ENCODE measurements around the gene DLG2. TPM values are rescaled to one million over a fixed set of nuclear protein-coding genes. Genes with fewer than 3 reads are reported as not detected.

Gene DLG2
- polyA plus RNA-seq, 2 donors, result 2.6 to 6.7 TPM

DNA sequence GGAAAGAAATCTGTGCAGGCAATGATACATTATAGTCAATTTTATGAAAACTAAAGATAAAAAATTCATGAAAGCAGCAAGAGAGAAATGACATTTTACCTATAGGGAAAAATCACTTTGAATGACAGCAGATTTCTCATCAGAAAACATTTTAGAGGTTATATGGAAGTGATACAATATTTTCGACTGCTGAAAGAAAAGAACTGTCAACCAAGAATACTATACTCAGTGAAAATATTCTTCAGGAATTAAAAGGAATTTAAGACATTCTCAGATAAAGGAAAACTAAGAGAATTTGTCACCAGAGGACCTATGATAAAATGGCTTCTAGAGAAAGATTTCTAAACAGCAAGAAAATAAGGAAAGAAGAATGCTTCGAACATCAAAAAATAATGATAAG, 820.8 kb downstream of the DLG2 start:
- Histone ChIP-seq H3K4me1 (ENCODE audit: control insufficient read depth in 2 of 2, insufficient read depth in 2 of 2, low read length in 1 of 2) (no peaks in the 10 kb centered on the region), H3K36me3 (ENCODE audit: control insufficient read depth in 2 of 2, insufficient read depth in 2 of 2, low read length in 1 of 2) (no peaks in the 10 kb centered on the region), H3K9me3 (ENCODE audit: control insufficient read depth in 2 of 2, insufficient read depth in 1 of 2, low read depth in 1 of 2, low read length in 1 of 2) (no peaks in the 10 kb centered on the region), H3K4me3 (ENCODE audit: low read depth in 1 of 2, low read length in 2 of 2) (no peak overlapping the region), H3K27me3 (ENCODE audit: control insufficient read depth in 1 of 2, insufficient read depth in 2 of 2, low read length in 2 of 2) (no peaks in the 10 kb centered on the region), H3K27ac (ENCODE audit: low read depth in 2 of 2, low read length in 1 of 2) (no peak overlapping the region)
- 89 to 94% methylated on average over 2 of the region's 2 CpGs for WGBS, 2 donors

GRCh38 chr11:84804041-84804440, 823.1 kb downstream of the DLG2 start:
- WGBS, 2 donors, result 9 to 15% methylated on average over 1 of the region's 1 CpG
- Histone ChIP-seq H3K27ac (ENCODE audit: low read depth in 2 of 2, low read length in 1 of 2) (no peak overlapping the region), H3K9me3 (ENCODE audit: control insufficient read depth in 2 of 2, insufficient read depth in 1 of 2, low read depth in 1 of 2, low read length in 1 of 2) (no peaks in the 10 kb centered on the region), H3K27me3 (ENCODE audit: control insufficient read depth in 1 of 2, insufficient read depth in 2 of 2, low read length in 2 of 2) (no peaks in the 10 kb centered on the region), H3K36me3 (ENCODE audit: control insufficient read depth in 2 of 2, insufficient read depth in 2 of 2, low read length in 1 of 2) (no peaks in the 10 kb centered on the region), H3K4me1 (ENCODE audit: control insufficient read depth in 2 of 2, insufficient read depth in 2 of 2, low read length in 1 of 2) (no peaks in the 10 kb centered on the region), H3K4me3 (ENCODE audit: low read depth in 1 of 2, low read length in 2 of 2) (no peak overlapping the region)

DNA sequence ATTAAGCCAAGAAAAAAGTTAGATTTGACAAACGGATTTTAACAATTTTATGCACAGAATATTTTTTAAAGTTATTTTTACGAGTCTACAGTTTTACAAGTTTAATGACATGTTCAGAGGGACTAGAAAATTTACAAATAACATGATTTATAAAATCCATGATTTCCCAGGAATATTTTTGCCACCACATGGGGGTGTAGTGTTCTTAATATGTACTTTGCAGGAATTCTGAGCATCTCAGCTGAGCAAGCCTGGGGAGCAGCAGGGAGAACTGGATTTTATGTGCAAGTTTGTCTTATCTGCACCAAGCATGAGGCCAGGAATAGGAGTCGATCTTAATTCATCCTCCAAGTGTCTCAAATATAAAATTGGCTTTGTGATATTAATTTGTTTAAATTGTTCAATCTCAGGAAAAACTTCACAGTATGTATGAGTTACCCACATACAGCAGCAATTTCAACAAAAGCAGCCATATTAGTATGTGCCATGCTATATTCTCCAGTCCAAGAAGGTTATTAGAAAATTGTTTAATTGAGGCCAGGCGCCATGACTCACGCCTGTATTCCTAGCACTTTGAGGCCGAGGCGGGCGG, 826.3 kb downstream of the DLG2 start:
- Histone ChIP-seq H3K27ac (ENCODE audit: low read depth in 2 of 2, low read length in 1 of 2) (no peak overlapping the region), H3K36me3 (ENCODE audit: control insufficient read depth in 2 of 2, insufficient read depth in 2 of 2, low read length in 1 of 2) (no peaks in the 10 kb centered on the region), H3K4me1 (ENCODE audit: control insufficient read depth in 2 of 2, insufficient read depth in 2 of 2, low read length in 1 of 2) (no peaks in the 10 kb centered on the region), H3K9me3 (ENCODE audit: control insufficient read depth in 2 of 2, insufficient read depth in 1 of 2, low read depth in 1 of 2, low read length in 1 of 2) (peaks cover 0 to 6% of the 10 kb centered on the region in 2 donors), H3K4me3 (ENCODE audit: low read depth in 1 of 2, low read length in 2 of 2) (no peak overlapping the region), H3K27me3 (ENCODE audit: control insufficient read depth in 1 of 2, insufficient read depth in 2 of 2, low read length in 2 of 2) (no peaks in the 10 kb centered on the region)
- 81 to 82% methylated on average over 8 of the region's 8 CpGs for WGBS, 2 donors

DNA sequence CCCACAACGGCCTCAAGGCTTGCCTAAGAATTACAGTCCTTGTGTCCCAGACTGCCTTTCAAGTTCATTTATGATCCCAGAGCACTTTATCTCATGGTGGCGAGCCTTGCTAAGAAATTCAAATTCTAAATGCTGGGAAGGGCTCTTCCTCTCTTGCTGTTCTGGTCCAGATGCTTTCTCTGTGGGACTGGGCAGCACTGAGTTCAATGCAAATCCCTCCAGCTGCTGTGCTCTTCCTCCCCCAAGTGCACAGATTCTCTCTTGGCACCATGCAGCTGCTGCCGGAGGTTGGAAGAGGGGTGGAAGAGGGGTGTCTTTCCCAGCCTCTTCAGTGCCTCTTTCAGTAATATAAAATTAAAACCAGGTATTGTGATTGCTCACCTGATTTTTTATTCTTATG, 828.0 kb downstream of the DLG2 start:
- Histone ChIP-seq H3K36me3 (ENCODE audit: control insufficient read depth in 2 of 2, insufficient read depth in 2 of 2, low read length in 1 of 2) (no peaks in the 10 kb centered on the region), H3K4me1 (ENCODE audit: control insufficient read depth in 2 of 2, insufficient read depth in 2 of 2, low read length in 1 of 2) (no peaks in the 10 kb centered on the region), H3K9me3 (ENCODE audit: control insufficient read depth in 2 of 2, insufficient read depth in 1 of 2, low read depth in 1 of 2, low read length in 1 of 2) (peaks cover 2 to 12% of the 10 kb centered on the region in 2 donors), H3K27ac (ENCODE audit: low read depth in 2 of 2, low read length in 1 of 2) (no peak overlapping the region), H3K27me3 (ENCODE audit: control insufficient read depth in 1 of 2, insufficient read depth in 2 of 2, low read length in 2 of 2) (no peaks in the 10 kb centered on the region), H3K4me3 (ENCODE audit: low read depth in 1 of 2, low read length in 2 of 2) (no peak overlapping the region)
- WGBS, 2 donors, result 61 to 74% methylated on average over 3 of the region's 3 CpGs

- Histone ChIP-seq H3K27ac (ENCODE audit: low read depth in 2 of 2, low read length in 1 of 2) (no peak overlapping the region), H3K4me1 (ENCODE audit: control insufficient read depth in 2 of 2, insufficient read depth in 2 of 2, low read length in 1 of 2) (no peaks in the 10 kb centered on the region), H3K4me3 (ENCODE audit: low read depth in 1 of 2, low read length in 2 of 2) (no peak overlapping the region), H3K27me3 (ENCODE audit: control insufficient read depth in 1 of 2, insufficient read depth in 2 of 2, low read length in 2 of 2) (no peaks in the 10 kb centered on the region), H3K9me3 (ENCODE audit: control insufficient read depth in 2 of 2, insufficient read depth in 1 of 2, low read depth in 1 of 2, low read length in 1 of 2) (peaks cover 2 to 12% of the 10 kb centered on the region in 2 donors), H3K36me3 (ENCODE audit: control insufficient read depth in 2 of 2, insufficient read depth in 2 of 2, low read length in 1 of 2) (no peaks in the 10 kb centered on the region)
- 92 to 97% methylated on average over 8 of the region's 8 CpGs for WGBS, 2 donors
These were observed 831.4 kb downstream of the DLG2 start for GRCh38 chr11:84795698-84796097.

DNA sequence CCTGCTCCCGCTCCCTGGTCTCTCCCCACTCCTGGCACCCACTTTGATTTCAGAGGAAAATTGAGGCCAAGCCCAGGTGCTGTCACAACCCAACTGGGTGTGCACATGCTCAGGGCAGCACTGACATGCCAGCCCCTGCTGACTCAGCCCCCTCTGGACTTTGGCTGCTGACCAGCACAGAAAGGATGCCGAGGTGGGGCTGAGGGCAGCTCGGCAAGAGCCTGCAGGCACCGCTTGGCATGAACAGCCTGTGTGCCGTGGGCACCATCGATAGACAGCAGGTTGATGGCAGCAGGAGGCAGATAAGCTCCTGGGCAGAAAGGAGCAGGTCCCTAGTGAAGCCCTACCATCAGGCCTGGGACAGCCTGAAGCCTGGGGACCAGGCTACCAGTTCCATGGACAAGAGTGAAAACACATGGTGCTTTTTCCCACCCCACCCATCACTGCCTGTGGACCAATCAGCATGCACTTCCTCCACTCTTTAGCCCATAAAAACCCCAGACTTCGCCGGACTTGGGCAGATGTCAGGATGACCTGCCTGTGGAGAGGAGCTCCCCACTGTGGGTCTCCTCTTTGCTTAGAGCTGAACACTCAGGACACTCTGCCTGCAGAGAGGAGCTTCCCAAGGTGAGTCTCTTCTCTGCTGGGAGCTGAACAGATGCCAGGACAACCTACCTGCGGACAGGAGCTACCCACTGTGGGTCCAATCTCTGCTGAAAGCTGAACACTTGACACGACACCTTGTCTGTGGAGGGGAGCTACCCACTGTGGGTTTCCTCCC, 832.3 kb downstream of the DLG2 start:
- Histone ChIP-seq H3K4me1 (ENCODE audit: control insufficient read depth in 2 of 2, insufficient read depth in 2 of 2, low read length in 1 of 2) (no peaks in the 10 kb centered on the region), H3K27ac (ENCODE audit: low read depth in 2 of 2, low read length in 1 of 2) (no peak overlapping the region), H3K36me3 (ENCODE audit: control insufficient read depth in 2 of 2, insufficient read depth in 2 of 2, low read length in 1 of 2) (no peaks in the 10 kb centered on the region), H3K4me3 (ENCODE audit: low read depth in 1 of 2, low read length in 2 of 2) (no peak overlapping the region), H3K9me3 (ENCODE audit: control insufficient read depth in 2 of 2, insufficient read depth in 1 of 2, low read depth in 1 of 2, low read length in 1 of 2) (peaks cover 2 to 12% of the 10 kb centered on the region in 2 donors), H3K27me3 (ENCODE audit: control insufficient read depth in 1 of 2, insufficient read depth in 2 of 2, low read length in 2 of 2) (no peaks in the 10 kb centered on the region)
- WGBS, 2 donors, result 87 to 90% methylated on average over 10 of the region's 10 CpGs

DNA sequence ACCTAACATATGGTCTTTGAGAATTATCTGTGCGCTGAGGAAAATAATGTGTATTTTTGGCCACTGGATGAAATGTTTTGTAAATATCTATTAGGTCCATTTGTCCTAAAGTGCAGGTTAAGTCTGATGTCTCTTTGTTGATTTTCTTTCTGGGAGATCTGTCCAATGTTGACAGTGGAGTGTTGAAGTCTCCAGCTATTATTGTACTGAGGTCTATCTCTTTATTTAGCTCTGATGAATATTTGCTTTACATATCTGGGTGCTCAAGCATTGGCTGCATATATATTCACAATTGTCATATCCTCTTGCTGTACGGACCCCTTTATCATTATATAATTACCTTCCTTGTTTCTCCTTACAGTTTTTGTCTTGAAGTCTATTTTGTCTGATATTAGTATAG, 833.8 kb downstream of the DLG2 start:
- no peak overlapping the region for H3K4me3 ChIP-seq (ENCODE audit: low read depth in 1 of 2, low read length in 2 of 2)
- 77 to 81% methylated on average over 2 of the region's 2 CpGs for WGBS, 2 donors
- peaks cover 2 to 6% of the 10 kb centered on the region in 2 donors for H3K9me3 ChIP-seq (ENCODE audit: control insufficient read depth in 2 of 2, insufficient read depth in 1 of 2, low read depth in 1 of 2, low read length in 1 of 2)
- H3K27ac ChIP-seq (ENCODE audit: low read depth in 2 of 2, low read length in 1 of 2), result no peak overlapping the region
- H3K36me3 ChIP-seq (ENCODE audit: control insufficient read depth in 2 of 2, insufficient read depth in 2 of 2, low read length in 1 of 2), result no peaks in the 10 kb centered on the region
- no peaks in the 10 kb centered on the region for H3K4me1 ChIP-seq (ENCODE audit: control insufficient read depth in 2 of 2, insufficient read depth in 2 of 2, low read length in 1 of 2)
- no peaks in the 10 kb centered on the region for H3K27me3 ChIP-seq (ENCODE audit: control insufficient read depth in 1 of 2, insufficient read depth in 2 of 2, low read length in 2 of 2)

DNA sequence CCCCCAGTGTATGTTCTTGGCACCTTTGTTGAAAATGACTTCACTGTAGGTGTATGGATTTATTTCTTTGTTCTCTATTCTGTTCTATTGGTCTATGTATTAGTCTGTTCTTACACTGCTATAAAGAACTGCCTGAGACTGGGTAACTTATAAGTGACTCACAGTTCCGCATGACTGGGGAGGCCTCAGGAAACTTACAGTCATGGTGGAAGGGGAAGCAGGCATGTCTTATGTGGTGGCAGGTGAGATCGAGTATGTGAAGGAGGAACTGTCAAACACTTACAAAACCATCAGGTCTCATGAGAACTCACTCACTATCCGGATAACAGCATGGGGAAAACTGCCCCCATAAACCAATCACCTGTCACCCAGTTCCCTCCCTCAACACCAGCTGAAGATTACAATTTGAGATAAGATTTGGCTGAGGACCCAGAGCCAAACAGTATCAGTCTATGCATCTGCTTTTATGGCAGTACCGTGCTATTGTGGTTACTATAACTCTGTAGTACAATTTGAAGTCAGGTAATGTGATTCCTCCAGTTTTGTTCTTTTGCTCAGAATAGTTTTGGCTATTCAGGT, 836.2 kb downstream of the DLG2 start:
- Histone ChIP-seq H3K4me1 (ENCODE audit: control insufficient read depth in 2 of 2, insufficient read depth in 2 of 2, low read length in 1 of 2) (no peaks in the 10 kb centered on the region), H3K36me3 (ENCODE audit: control insufficient read depth in 2 of 2, insufficient read depth in 2 of 2, low read length in 1 of 2) (no peaks in the 10 kb centered on the region), H3K27me3 (ENCODE audit: control insufficient read depth in 1 of 2, insufficient read depth in 2 of 2, low read length in 2 of 2) (no peaks in the 10 kb centered on the region), H3K27ac (ENCODE audit: low read depth in 2 of 2, low read length in 1 of 2) (no peak overlapping the region), H3K9me3 (ENCODE audit: control insufficient read depth in 2 of 2, insufficient read depth in 1 of 2, low read depth in 1 of 2, low read length in 1 of 2) (peaks cover 2 to 6% of the 10 kb centered on the region in 2 donors), H3K4me3 (ENCODE audit: low read depth in 1 of 2, low read length in 2 of 2) (no peak overlapping the region)
- 54 to 74% methylated on average over 4 of the region's 4 CpGs for WGBS, 2 donors

- Histone ChIP-seq H3K4me1 (ENCODE audit: control insufficient read depth in 2 of 2, insufficient read depth in 2 of 2, low read length in 1 of 2) (no peaks in the 10 kb centered on the region), H3K9me3 (ENCODE audit: control insufficient read depth in 2 of 2, insufficient read depth in 1 of 2, low read depth in 1 of 2, low read length in 1 of 2) (no peaks in the 10 kb centered on the region), H3K4me3 (ENCODE audit: low read depth in 1 of 2, low read length in 2 of 2) (no peak overlapping the region), H3K27ac (ENCODE audit: low read depth in 2 of 2, low read length in 1 of 2) (no peak overlapping the region), H3K36me3 (ENCODE audit: control insufficient read depth in 2 of 2, insufficient read depth in 2 of 2, low read length in 1 of 2) (no peaks in the 10 kb centered on the region), H3K27me3 (ENCODE audit: control insufficient read depth in 1 of 2, insufficient read depth in 2 of 2, low read length in 2 of 2) (no peaks in the 10 kb centered on the region)
- WGBS, 2 donors, result 67 to 79% methylated on average over 4 of the region's 4 CpGs
These were observed 838.9 kb downstream of the DLG2 start for GRCh38 chr11:84788220-84788619.
